ENCODE data around the gene TIRAP. TPM values are rescaled to one million over a fixed set of nuclear protein-coding genes. Genes with fewer than 3 reads are reported as not detected.

The TIRAP gene
- total and polyA plus RNA-seq, 8 donors = 5.3 to 8.2 (median 6.3) TPM

DNA sequence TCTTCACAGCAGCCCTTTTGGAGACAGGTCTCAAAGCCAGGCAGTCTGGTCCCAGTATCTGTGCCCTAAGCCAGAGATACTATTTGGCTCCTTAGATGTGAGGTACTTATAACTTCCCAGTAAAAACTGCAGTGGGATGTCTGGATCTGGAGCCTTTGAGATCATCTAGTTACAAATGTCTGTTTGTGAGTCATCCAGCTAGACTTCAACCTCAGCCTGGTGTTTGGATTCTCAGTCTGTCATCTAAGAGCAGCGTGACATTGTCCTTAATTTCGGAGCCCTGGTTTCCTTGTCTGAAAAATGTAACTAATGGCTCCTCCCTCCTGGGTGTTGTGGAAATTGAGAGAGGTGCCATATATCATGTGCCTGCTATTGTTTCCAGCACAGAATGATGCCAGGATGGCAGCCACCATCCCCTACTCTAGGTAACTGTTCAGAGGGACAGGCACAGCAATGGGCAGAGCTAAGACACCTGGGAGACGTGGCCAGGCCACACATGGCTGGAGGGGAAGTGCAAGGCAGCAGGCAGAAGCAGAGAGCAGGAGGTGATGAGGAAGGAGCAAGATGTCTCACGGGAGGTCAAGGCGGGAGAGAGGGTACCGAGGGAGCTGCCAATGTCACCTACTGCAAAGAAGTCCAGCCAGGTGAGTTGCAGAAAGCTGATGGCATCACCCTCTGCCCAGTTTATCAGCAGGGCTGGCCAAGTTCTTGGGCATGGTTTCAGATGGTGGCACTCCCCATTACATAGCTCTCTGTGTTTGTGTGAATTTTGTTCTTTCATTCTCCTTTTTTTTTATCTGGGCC is 52.0 kb downstream of the TIRAP start:
- ATAC-seq (no peak), FAIRE-seq (no peak), DNase-seq (peak in 1 of 6 donors; percentile 15)
- H3K36me3 ChIP-seq = peaks cover 0 to 12% (median 0%) of the 10 kb centered on the region in 3 donors
- WGBS, 2 donors = 89 to 95% methylated on average over 6 of the region's 6 CpGs
- TF ChIP-seq, protein P1, sequence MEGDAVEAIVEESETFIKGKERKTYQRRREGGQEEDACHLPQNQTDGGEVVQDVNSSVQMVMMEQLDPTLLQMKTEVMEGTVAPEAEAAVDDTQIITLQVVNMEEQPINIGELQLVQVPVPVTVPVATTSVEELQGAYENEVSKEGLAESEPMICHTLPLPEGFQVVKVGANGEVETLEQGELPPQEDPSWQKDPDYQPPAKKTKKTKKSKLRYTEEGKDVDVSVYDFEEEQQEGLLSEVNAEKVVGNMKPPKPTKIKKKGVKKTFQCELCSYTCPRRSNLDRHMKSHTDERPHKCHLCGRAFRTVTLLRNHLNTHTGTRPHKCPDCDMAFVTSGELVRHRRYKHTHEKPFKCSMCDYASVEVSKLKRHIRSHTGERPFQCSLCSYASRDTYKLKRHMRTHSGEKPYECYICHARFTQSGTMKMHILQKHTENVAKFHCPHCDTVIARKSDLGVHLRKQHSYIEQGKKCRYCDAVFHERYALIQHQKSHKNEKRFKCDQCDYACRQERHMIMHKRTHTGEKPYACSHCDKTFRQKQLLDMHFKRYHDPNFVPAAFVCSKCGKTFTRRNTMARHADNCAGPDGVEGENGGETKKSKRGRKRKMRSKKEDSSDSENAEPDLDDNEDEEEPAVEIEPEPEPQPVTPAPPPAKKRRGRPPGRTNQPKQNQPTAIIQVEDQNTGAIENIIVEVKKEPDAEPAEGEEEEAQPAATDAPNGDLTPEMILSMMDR (IDR thresholded peaks at IDR 0.05) = no peak
- H3K4me1 ChIP-seq = no peaks in the 10 kb centered on the region
- H3K4me3 ChIP-seq = no peak overlapping the region
- intact Hi-C loops (cut with DNase I) = no loop called here
- H3K9me3 ChIP-seq = no peaks in the 10 kb centered on the region
- H3K27ac ChIP-seq = no peak overlapping the region
- no peaks in the 10 kb centered on the region for H3K27me3 ChIP-seq

DNA sequence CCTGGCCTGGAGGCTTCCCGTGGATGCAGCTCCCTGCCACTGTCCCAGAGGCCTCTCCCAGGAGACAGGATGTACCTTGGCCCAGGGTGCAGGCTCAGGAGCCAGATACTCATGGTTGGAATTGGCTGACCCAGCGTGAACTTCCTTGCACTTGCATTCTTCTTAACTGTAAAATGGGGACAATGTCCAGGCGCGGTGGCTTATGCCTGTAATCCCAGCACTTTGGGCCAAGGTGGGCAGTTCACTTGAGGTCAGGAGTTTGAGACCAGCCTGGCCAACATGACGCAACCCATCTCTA is 52.5 kb downstream of the TIRAP start:
- TF ChIP-seq, protein P1 (IDR thresholded peaks at IDR 0.05) = no peak
- Histone ChIP-seq H3K4me3 (no peak overlapping the region), H3K27me3 (no peaks in the 10 kb centered on the region), H3K9me3 (no peaks in the 10 kb centered on the region), H3K4me1 (no peaks in the 10 kb centered on the region), H3K27ac (no peak overlapping the region), H3K36me3 (peaks cover 0 to 12% (median 0%) of the 10 kb centered on the region in 3 donors)
- FAIRE-seq (no peak), ATAC-seq (no peak), DNase-seq (peak in 1 of 6 donors; percentile 21)
- intact Hi-C loops (cut with DNase I) = no loop called here
- WGBS, 2 donors = 90 to 95% methylated on average over 5 of the region's 5 CpGs

DNA sequence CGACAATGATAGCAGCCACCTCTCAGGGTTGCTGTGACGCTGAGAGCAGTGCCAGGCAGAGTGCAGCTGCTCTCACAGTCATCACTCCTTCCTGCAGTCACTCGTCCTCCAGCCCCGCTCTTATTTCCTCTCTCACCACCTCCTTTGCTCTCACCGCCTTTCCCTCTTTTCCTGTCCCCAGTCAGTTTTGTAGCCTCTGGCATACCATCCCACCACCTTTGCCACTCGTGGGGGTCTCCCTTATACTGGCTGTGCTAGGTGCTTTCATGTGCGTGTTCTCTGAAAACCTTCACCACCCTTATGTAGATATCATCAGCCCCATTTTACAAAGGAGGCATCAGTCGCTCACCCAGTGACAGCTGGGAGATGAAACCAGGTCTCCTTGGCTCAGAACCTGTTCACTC is 53.2 kb downstream of the TIRAP start:
- no peak for FAIRE-seq
- DNase-seq = peak in 1 of 6 donors; percentile 18
- Histone ChIP-seq H3K4me3 (no peak overlapping the region), H3K36me3 (peaks cover 0 to 12% (median 0%) of the 10 kb centered on the region in 3 donors), H3K4me1 (no peaks in the 10 kb centered on the region), H3K27me3 (no peaks in the 10 kb centered on the region), H3K27ac (no peak overlapping the region), H3K9me3 (no peaks in the 10 kb centered on the region)
- ATAC-seq = no peak
- intact Hi-C loops (cut with DNase I) = no loop called here
- 82% methylated on average over 8 of the region's 8 CpGs for WGBS, 2 donors
- TF ChIP-seq, protein P1 (IDR thresholded peaks at IDR 0.05) = no peak

DNA sequence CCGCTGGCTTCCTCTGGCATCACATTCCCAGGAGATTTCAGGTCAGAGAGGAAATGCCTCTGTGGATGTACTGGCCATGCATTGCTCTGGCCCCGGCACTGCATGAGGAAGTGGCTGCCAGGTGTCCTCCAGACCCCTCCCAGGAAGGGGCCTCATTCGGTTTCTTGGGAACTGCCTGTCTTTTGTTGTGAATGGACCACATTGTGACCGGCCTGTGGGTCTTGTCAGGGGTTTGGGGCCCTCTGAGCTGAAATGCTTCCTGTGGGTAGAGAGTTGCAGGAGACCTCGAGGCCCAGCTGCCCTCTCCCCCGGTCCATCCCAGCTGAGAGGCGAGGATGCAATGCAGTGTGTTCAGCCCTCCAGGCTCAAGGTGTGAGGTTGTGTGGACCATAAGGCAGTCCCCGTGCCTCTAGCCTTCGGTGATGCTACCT is 53.8 kb downstream of the TIRAP start:
- WGBS, 2 donors = 86 to 88% methylated on average over 9 of the region's 9 CpGs
- Histone ChIP-seq H3K27ac (no peak overlapping the region), H3K4me3 (no peak overlapping the region), H3K4me1 (no peaks in the 10 kb centered on the region), H3K27me3 (no peaks in the 10 kb centered on the region), H3K36me3 (peaks cover 0 to 8% (median 0%) of the 10 kb centered on the region in 3 donors), H3K9me3 (no peaks in the 10 kb centered on the region)
- ATAC-seq = no peak
- TF ChIP-seq, protein P1 (IDR thresholded peaks at IDR 0.05) = no peak
- FAIRE-seq = no peak
- intact Hi-C loops (cut with DNase I) = no loop called here
- DNase-seq = peak in 1 of 6 donors; percentile 34

DNA sequence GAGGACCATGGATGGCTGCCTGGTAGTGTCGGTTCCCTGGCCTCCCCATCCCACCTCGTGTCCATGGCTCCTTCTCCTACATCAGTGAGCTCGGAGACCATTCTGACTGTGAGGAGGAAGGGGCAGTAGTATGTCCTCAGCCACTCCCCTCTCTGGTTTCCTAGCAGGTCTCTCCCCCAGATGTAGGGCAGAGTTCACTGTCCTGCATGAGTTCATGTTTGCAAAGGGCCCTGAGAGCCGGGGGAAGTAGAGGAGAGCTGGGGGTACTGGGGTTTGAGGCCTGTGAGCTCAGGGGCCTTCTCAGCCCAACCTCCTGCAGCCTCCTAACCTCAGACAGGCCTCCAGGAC is 54.2 kb downstream of the TIRAP start:
- no peak overlapping the region for H3K27ac ChIP-seq
- DNase-seq (peak in 1 of 6 donors; percentile 27), FAIRE-seq (no peak), ATAC-seq (no peak)
- TF ChIP-seq, protein P1 (IDR thresholded peaks at IDR 0.05) = no peak
- whole genome bisulfite sequencing, 2 donors = 83 to 92% methylated on average over 4 of the region's 4 CpGs
- no peaks in the 10 kb centered on the region for H3K4me1 ChIP-seq
- H3K4me3 ChIP-seq = no peak overlapping the region
- H3K27me3 ChIP-seq = no peaks in the 10 kb centered on the region
- H3K9me3 ChIP-seq = no peaks in the 10 kb centered on the region
- intact Hi-C loops (cut with DNase I) = no loop called here
- peaks cover 0 to 8% (median 0%) of the 10 kb centered on the region in 3 donors for H3K36me3 ChIP-seq

Measured in pancreas (tissue), 10 donors.